ENCODE data around the gene TRMT112. TPM values are rescaled to one million over a fixed set of nuclear protein-coding genes. Genes with fewer than 3 reads are reported as not detected.

TRMT112 gene
- total RNA-seq, 1 experiment from 2014 or later = 328 TPM

DNA sequence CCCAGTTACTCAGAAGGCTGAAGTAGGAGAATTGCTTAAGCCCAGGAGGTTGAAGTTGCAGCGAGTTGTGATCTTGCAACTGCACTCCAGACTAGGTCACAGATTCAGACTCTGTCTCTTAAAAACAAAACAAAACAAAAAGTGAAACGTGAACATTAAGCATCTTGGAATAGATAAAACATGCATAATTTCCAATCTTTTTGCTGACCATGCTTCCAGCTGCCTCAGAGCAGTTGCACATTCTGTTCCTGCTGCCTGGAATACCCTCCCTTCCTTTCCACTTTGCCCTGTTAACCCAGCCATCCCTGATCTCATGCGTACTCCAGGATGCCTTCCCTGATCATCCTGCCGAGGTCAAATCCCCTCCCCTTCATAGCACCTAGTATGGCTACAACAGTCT is 21.9 kb upstream of the TRMT112 start:
- DNase-seq (ENCODE audit: low read depth, low spot score) = no peak
- no peaks in the 10 kb centered on the region for H3K36me3 ChIP-seq (ENCODE audit: control insufficient read depth in 1 of 2, insufficient read depth in 2 of 2, low read length in 2 of 2)
- ChIA-PET RAD21 (ENCODE audit: low non-redundant PET in 1 of 2, low total read pairs in 2 of 2, uncharacterized antibody in 2 of 2, unreplicated experiment in 2 of 2) (no interaction called here), POLR2A (interaction anchor here (1.0 kb wide), 1 partner anchor 16 kb away, joined by 4 read pairs; no protein-coding TSS in a partner anchor), CTCF (no interaction called here)
- no peaks in the 10 kb centered on the region for H3K27me3 ChIP-seq (ENCODE audit: insufficient read depth, low read length)
- H3K9me2 ChIP-seq (ENCODE audit: insufficient read depth) = no peaks in the 10 kb centered on the region
- TF ChIP-seq, protein P1, sequence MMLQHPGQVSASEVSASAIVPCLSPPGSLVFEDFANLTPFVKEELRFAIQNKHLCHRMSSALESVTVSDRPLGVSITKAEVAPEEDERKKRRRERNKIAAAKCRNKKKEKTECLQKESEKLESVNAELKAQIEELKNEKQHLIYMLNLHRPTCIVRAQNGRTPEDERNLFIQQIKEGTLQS (IDR thresholded peaks at IDR 0.05) = no peak
- TF ChIP-seq SIN3A (IDR thresholded peaks at IDR 0.05; ENCODE audit: low read depth) (no peak), JUND (IDR thresholded peaks at IDR 0.05) (no peak), EZH2 (IDR thresholded peaks at IDR 0.05) (no peak), POLR2A (IDR thresholded peaks at IDR 0.05; ENCODE audit: borderline replicate concordance, extremely low read depth, insufficient read depth, insufficient read length) (no peak), FOSL1 (IDR thresholded peaks at IDR 0.05; ENCODE audit: low read depth) (no peak), CEBPB (IDR thresholded peaks at IDR 0.05; ENCODE audit: low read depth) (no peak), EZH2phosphoT487 (IDR thresholded peaks at IDR 0.05; ENCODE audit: borderline replicate concordance) (no peak)
- TF ChIP-seq, protein P2, sequence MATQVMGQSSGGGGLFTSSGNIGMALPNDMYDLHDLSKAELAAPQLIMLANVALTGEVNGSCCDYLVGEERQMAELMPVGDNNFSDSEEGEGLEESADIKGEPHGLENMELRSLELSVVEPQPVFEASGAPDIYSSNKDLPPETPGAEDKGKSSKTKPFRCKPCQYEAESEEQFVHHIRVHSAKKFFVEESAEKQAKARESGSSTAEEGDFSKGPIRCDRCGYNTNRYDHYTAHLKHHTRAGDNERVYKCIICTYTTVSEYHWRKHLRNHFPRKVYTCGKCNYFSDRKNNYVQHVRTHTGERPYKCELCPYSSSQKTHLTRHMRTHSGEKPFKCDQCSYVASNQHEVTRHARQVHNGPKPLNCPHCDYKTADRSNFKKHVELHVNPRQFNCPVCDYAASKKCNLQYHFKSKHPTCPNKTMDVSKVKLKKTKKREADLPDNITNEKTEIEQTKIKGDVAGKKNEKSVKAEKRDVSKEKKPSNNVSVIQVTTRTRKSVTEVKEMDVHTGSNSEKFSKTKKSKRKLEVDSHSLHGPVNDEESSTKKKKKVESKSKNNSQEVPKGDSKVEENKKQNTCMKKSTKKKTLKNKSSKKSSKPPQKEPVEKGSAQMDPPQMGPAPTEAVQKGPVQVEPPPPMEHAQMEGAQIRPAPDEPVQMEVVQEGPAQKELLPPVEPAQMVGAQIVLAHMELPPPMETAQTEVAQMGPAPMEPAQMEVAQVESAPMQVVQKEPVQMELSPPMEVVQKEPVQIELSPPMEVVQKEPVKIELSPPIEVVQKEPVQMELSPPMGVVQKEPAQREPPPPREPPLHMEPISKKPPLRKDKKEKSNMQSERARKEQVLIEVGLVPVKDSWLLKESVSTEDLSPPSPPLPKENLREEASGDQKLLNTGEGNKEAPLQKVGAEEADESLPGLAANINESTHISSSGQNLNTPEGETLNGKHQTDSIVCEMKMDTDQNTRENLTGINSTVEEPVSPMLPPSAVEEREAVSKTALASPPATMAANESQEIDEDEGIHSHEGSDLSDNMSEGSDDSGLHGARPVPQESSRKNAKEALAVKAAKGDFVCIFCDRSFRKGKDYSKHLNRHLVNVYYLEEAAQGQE (IDR thresholded peaks at IDR 0.05; ENCODE audit: low read depth) = no peak
- H3K4me2 ChIP-seq (ENCODE audit: low read length) = no peak overlapping the region
- peaks cover 26 to 52% of the 10 kb centered on the region in 2 experiments for H3K4me1 ChIP-seq (ENCODE audit: control insufficient read depth in 1 of 2, insufficient read depth in 2 of 2, low read length in 2 of 2)
- H3K9me3 ChIP-seq (ENCODE audit: control insufficient read depth in 1 of 2, insufficient read depth in 1 of 2, low read depth in 1 of 2, low read length in 2 of 2) = no peaks in the 10 kb centered on the region
- no peak overlapping the region for H3K9ac ChIP-seq (ENCODE audit: low read length)
- H2AFZ ChIP-seq (ENCODE audit: low read depth, low read length, poor library complexity, severe bottlenecking) = no peak overlapping the region
- no peaks in the 10 kb centered on the region for H3K79me2 ChIP-seq (ENCODE audit: insufficient read depth, low read length)
- no peaks in the 10 kb centered on the region for H4K20me1 ChIP-seq (ENCODE audit: insufficient read depth)
- intact Hi-C loops (cut with micrococcal nuclease) = no loop called here
- no peak for ATAC-seq
- BruUV-seq (replicated peaks) = no TSS peak
- H3K4me3 ChIP-seq (replicated peaks in 1 of 2; ENCODE audit: low read depth in 1 of 2, low read length in 2 of 2) = no peak overlapping the region
- no peak overlapping the region for H3K27ac ChIP-seq (ENCODE audit: low read depth, low read length)

Measured in HCT116 (cell line).